Cardiac fibroblast (primary cell): ENCODE results near the gene NAA16.
"Not testable (repeated sequence)": the region's sequence is repeated elsewhere in the genome, so short reads cannot be mapped to it uniquely, and the experiment has no call there.

Source experiments
- DNase-seq, 2 donors: peaks; one replicate each; pipeline versions ENCODE4 v3.0.0 to v3.0.0-alpha.2; 2010; ENCODE audit warnings: low read depth in 2 of 2
- H3K4me3 ChIP-seq, 2 donors: replicated peaks in 1 of 2; 1 replicate in 1 of 2; 2 replicates in 1 of 2; pipeline ENCODE4 v1.5.1; 2011; ENCODE audit warnings: low read depth in 2 of 2, low read length in 2 of 2, mild to moderate bottlenecking in 2 of 2, moderate library complexity in 1 of 2
- TF ChIP-seq, protein P1 (sequence below): IDR thresholded peaks from one replicate; pipeline ENCODE4 v1.5.1; 2011; ENCODE audit warnings: low read depth, mild to moderate bottlenecking, low read length, inconsistent platforms

Gene NAA16

DNA sequence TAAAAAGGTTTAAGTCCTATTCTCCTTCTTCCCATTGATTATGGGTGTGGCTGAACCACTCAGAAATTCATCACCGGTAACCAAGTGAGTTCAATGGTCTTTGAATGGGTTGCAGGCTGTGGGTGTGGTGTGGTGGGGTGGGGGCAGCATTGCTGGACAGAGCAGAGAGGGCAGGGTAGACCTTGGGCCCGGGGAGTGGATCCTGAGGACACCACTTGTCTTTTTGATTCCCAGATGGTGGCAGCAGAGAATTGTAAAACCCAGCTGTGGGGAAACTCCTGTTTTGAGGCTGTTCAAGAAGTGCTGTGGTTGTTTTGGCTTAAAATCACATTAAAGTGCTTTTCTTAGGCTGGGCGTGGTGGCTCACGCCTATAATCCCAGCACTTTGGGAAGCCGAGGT, 100.5 kb downstream of the NAA16 start:
- DNase-seq = peak; percentile 80 to 83
- no peak overlapping the region for H3K4me3 ChIP-seq
- TF ChIP-seq, protein P1, sequence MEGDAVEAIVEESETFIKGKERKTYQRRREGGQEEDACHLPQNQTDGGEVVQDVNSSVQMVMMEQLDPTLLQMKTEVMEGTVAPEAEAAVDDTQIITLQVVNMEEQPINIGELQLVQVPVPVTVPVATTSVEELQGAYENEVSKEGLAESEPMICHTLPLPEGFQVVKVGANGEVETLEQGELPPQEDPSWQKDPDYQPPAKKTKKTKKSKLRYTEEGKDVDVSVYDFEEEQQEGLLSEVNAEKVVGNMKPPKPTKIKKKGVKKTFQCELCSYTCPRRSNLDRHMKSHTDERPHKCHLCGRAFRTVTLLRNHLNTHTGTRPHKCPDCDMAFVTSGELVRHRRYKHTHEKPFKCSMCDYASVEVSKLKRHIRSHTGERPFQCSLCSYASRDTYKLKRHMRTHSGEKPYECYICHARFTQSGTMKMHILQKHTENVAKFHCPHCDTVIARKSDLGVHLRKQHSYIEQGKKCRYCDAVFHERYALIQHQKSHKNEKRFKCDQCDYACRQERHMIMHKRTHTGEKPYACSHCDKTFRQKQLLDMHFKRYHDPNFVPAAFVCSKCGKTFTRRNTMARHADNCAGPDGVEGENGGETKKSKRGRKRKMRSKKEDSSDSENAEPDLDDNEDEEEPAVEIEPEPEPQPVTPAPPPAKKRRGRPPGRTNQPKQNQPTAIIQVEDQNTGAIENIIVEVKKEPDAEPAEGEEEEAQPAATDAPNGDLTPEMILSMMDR = peak; percentile 29

DNA sequence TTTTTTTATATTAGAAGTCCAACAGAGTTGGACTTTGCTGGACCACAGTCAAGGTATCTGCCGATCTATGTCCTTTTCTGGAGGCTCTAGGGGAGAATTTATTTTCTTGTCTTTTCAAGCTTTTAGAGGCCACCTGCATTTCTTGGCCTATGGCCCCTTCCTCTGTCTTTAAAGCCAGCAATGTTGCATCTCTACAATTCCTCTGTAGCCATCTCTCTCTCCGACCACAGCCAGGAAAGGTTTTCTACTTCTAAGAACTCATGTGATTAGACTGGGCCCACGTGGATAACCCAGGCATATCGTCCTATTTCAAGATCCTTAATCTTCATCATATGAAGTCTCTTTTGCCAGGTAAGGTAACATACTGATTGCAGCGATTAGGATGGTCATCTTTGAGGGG, 102.8 kb downstream of the NAA16 start:
- no peak overlapping the region for H3K4me3 ChIP-seq
- DNase-seq = no peak
- TF ChIP-seq, protein P1 = no peak

DNA sequence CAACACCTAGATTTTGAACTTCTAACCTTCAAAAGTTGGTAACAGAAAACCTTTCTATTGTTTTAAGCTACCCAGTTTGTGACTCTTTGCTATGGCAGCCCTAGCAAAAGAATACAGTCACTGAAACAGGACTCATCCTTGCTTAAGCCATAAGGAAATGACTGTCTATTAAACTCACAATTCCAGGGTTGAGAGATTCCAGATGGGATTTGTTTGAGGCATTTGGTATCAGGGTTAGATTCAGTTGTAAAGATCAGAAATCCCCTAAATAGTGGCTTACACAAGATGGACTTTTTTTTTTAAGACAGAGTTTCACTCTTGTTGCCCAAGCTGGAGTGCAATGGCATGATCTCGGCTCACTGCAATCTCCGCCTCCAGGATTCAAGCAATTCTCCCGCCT, 105.2 kb downstream of the NAA16 start:
- H3K4me3 ChIP-seq = no peak overlapping the region
- DNase-seq = peak in 1 of 2 donors; percentile 25
- TF ChIP-seq, protein P1 = no peak

DNA sequence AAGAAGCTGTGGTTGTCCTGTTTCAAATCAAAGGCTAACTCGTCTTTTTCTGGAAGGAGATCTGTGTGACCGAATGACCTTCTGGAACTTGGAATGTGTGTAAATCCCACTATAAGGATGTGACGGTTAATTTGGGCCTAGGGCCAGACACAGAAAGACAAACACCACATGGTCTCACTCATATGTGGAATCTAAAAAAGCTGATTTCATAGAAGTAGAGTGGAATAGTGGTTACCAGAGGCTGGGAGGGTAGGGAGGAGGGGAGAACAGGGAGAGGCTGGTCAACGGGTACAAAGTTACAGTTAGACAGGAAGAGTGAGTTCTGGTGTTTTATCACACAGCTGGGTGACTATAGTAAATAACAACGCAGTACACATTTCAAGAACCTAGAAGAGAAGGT, 107.0 kb downstream of the NAA16 start:
- TF ChIP-seq, protein P1 = no peak
- H3K4me3 ChIP-seq = no peak overlapping the region
- DNase-seq = peak; percentile 72 to 85

DNA sequence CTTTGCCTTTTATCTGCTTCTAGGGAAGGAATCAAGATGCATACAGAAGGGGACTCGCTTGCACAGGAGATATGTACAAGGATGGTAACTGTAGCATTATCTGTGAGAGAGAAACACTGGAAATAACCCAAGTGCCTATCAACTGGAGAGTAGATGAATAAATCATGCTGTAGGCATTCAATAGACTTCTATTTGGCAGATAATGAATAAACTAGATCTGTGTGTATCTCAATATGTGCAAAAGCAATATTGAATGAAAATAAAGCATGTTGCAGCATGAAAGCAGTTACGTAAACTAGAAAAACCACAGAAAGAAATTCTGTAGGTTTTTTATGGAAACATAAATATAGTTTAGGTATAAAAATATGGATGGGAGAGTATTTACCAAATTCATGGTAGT, 107.7 kb downstream of the NAA16 start:
- TF ChIP-seq, protein P1 = no peak
- H3K4me3 ChIP-seq = no peak overlapping the region
- DNase-seq = no peak

DNA sequence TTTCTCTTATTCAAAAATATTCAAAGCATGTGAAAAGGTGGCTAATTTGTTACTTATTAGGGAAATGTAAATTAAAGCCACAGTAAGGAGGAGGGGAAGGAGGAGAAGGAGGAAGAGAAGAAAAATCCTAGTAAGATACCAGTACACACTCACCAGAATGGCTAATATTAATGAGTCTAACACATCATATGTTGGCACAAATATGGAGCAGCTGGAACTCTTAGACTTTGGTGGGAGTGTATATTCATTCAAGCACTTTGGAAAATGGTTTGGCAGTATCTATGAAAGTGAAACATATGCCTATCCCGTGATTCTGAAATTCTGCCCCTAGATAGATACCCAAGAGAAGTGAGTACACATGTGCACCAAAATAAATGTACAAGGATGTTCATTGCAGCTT, 108.1 kb downstream of the NAA16 start:
- no peak for DNase-seq
- H3K4me3 ChIP-seq = no peak overlapping the region
- TF ChIP-seq, protein P1 = no peak

DNA sequence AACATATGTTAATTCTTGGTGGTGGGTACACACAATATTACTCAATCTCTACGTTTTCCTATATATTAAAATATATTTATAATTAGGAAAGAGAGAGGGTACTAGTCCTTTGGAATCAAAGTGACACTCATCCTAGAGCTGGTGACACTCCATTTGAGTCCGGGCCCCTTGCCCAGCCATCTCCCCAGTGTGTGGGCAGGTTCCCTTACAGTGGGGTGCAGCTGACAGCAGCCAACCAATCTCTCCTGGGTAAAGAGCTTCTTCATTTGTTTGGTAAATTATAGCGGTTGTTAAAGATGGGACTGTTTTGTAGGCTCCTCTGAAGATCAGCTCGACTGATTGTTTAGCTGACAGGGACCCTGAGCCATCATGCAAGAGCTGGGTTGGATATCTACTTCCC, 109.1 kb downstream of the NAA16 start:
- TF ChIP-seq, protein P1 = no peak
- no peak for DNase-seq
- H3K4me3 ChIP-seq = no peak overlapping the region

DNA sequence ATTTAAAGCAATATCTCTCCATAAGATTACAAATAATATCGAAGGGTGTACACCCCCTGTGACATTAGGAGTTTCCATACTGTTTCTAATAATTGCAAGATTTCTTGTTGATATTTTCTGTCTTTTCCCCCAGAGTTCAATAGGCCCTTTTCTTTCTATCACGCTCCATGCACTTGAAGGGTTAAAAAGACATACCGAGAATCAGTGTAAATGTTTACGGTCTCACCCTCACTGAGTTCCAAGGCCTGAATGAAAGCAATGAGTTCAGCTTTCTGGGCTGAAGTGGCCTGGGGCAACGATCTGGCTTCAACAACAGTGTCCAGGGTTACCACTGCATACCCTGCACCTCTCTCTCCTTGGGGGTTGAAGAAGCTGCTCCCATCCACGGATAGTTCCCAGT, 110.3 kb downstream of the NAA16 start:
- DNase-seq, H3K4me3 ChIP-seq: not testable (repeated sequence)

DNA sequence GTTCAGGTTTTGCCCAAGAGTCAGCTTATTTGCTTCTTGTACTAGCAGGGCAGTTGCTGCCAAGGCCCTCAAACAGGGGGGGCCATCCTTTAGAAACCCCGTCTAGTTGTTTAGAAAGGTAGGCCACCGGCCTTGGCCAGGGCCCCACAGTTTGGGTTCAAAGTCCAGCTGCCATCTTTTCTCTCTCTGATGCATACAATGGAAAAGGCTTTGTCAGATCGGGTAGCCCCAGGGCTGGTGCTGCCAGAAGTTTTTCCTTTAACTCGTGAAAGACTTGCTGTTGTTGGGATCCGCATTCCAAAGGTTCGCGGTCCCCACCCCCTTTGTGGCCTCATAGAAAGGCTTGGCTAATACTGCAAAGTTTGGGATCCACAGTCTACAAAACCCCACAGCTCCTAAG, 110.9 kb downstream of the NAA16 start:
- not testable (repeated sequence) for DNase-seq, H3K4me3 ChIP-seq

DNA sequence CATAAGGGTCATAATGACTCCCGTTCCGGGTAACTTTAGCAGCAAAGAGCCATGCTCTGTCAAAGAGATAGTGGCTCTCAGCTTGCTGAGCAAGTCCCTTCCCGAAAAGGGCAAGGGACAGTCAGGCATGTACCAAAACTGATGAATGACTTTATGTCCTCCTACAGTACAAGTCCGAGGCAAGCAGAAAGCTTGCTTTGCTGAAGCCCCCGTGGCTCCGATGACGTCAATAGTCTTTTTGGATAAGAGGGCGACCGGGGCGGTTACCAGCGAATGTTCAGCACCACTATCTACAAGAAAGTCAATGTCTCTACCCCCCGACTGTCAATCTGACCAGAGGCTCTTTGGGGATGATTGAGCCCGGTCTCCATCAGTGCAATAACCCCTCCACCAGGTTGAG, 112.2 kb downstream of the NAA16 start:
- H3K4me3 ChIP-seq, DNase-seq: not testable (repeated sequence)

DNA sequence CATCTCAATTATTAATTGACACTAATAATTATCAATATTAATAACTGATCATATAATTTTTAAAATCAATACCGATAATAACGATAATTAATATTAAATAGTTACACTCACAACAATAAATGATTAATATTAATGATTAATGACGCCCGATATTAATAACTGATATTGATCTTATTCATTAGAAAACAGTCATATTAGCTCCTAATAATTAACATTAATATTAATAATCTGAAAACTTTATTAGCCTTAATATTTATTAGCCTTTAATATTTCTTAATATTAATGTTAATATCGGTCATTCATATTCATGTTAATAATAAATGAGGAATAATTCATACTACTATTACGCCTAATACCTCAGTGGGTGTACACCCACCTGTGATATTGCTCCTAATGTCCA, 113.6 kb downstream of the NAA16 start:
- H3K4me3 ChIP-seq, DNase-seq: not testable (repeated sequence)
